Amniotic epithelial cell (primary cell): ENCODE data around the gene GNAS.
"Not testable (repeated sequence)": the region's sequence is repeated elsewhere in the genome, so short reads cannot be mapped to it uniquely, and the experiment has no call there.

Experiments
- DNase-seq: peaks from one replicate; pipeline ENCODE4 v3.0.0-alpha.2; 2010; ENCODE audit warnings: low read depth

The GNAS gene

DNA sequence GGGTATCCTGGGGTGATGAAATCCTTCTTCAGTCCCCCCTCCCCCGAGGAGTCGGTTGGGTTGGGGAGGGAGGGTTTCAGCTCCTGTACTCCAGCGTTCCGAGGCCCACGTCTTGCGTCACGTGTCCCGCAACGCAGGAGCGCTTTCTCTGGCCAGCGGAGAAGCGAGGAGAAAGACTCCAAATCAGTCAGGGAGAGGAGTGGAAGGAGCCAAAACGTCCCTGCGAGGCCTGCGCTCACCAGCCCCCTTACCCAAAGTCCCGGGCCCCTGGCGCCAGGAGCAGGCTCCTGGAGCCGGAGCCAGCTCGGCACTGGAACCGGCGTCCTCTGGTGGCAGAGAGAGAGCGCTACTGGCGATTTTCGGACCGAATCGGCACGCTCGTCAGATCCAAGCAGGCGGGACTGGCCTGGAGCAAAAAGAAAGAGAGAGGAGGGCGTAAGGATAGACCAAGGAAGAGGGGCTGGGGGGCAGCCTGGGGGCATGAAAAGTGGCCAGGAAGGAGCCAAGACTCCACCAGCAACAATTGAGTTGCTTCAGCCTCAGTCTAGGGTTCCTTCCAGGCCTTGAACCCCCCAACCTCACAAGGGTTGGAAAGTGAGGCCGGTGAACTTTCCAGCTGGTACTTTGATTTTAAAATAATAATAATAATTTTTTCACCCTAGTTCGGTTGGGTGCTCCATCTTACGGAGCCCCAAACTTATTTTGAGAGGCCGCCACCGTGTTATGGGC is at the start of gene GNAS:
Gene GNAS (plus strand): TSS at position 174 of the 729 bp plus-strand sequence.
- peak; percentile 59 for DNase-seq

GRCh38 chr20:58803533-58803932 is 49.0 kb upstream of the GNAS start:
- no peak for DNase-seq

- no peak for DNase-seq
Measured at GRCh38 chr20:58807801-58808200, 44.7 kb upstream of the GNAS start.

DNA sequence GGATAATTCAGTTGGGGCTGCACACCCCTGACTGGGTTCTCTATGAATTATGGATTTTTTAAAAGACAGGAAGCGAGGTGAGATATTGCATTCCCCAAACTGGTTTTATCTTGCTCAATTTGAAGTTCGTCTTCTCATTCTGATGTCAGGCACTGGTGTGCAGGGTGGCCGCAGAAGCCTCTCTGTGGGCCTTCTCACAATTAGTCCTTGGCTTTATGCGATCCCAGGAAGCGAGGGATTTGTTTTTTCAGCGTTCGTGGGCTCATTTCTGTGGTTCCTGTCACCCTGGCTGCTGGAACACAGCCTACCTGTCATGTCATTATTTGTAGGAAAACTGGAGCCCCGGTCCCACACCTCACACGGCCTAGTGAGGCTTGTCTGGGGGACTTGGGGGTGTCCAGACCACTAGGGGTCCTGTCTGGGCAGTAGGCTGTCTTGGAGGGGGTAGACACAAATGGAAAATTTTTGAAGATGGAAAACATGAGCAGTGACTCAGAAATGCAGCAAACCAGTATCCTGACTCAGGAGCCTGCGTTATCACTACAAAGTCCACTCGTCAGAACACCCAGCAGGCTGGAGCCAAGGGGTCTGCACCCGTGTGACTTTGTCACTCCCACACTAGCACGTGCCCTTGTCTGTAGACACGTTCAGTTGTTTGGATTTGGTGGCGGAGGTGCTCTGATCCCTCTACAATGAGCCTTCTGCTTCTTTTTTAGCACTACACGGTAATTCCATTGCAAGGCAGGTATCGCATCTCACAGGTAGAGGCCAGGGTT is 44.1 kb upstream of the GNAS start:
- peak; percentile 7 for DNase-seq

DNA sequence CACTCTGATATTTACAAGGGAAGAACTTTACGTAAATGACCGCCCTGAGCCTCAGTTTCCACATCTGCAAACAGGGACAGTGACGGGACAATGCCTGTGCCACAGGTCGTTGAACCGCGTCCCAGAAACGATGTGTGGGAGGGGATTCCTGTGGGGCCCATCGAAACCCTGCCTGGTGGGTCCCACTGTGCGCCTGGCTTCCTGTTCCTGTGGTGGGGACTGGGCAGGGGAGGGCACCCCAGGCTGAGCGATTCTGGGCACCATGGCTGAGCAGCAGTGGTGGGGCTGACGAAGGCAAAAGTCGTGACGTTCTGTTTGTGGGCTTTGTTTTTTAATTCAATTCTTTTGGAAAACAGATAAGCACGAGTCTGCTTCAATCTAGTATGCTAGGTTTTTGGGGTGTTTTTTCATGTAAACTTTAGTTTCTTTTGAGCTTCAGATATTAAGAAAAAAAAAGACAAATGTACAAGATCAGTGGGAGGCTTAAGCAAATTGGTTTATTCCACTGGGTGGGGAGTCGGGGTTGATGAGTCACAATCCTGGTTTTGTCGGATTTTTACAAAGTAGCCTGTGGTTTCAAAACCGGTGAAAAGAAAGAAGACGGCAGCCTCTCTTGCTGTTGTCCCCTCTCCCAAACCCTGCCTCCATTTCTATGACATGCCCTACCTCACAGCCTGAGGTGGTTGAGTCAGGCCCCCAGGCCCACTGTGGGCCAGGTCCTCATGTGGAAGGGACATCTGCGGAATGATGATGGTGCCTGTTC is 42.2 kb upstream of the GNAS start:
- peak; percentile 20 for DNase-seq

DNA sequence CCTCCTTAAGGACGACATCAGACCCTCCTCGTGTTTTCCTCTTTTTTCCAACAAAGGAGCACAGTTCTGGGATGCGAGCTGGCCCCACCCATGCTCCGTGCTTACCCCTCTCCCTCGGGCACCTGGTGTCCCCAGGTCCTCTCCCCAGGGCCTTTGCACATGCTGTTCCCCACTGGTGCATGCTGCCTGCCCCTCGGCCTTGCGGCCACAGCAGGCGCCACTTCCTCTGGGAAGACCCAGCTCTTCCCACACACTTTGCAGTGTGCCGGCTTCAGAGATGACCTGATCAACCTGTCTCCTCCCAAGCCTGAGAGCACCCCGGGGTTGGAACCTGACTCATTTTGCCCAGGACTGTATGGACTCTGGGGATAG is 41.7 kb upstream of the GNAS start:
- no peak for DNase-seq

DNA sequence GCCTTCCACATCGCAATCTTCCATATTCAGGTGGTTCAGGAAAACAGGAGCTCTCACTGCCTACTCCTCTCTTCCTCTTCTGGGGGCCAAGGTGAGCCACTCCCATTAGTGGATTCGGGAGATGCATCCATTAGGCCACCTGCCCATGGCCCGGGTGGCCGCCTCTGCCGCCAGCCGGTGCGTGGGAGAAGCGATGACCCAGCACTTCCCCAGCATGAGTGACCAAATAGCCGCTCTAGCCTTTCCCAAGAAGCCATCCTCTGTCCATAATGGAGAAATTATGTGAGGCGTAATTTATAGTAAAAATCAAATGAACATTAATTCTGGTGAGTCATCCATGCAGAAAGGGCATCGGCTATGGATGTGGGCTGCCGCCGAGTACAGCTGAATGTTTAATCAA is 41.2 kb upstream of the GNAS start:
- DNase-seq, result no peak

- no peak for DNase-seq
Measured at GRCh38 chr20:58813369-58813768, 39.1 kb upstream of the GNAS start.

DNA sequence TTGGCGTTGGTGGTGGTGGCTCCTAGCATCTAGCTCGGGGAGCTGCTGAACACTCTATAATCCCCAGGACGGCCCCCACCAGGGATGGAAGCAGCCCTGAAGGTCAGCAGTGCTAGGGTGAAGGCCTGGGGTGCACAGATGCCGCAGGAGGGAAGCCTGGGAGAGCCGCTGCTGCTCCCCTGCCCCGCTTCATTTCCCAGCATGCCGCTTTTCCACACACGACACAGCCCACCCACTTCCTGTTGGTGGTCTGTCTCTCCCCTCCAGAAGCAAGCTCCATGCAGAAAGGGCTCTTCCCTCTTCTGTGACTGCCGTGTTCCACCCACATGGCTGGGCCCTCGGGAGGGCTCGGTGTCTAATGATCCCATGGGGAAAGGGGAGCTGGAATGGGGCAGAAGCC is 37.1 kb upstream of the GNAS start:
- no peak for DNase-seq

DNA sequence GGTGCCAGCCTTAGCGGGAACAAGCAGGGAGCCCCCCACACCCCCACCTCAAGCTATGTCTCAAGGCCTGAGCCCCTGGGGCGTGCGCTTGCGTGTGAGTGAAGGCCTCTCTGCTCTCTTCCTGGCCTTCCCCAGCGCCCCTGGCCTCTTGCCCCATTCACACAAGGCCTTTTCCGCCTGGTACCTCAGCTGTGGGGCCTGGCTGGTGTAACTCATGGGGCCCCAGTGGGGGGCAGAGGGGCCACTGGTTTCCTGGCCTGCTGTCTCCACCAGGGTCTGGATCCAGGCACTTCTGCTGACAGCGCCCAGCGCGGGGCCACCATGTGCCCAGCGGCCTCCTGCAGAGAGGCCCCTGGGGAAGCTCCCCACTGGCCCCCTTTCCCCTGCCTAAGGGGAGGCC is 36.5 kb upstream of the GNAS start:
- no peak for DNase-seq

- no peak for DNase-seq
Measured at GRCh38 chr20:58816957-58817651, 35.4 kb upstream of the GNAS start.

GRCh38 chr20:58817748-58818147 is 34.8 kb upstream of the GNAS start:
- no peak for DNase-seq

GRCh38 chr20:58818586-58819285 is 33.8 kb upstream of the GNAS start:
- peak; percentile 84 for DNase-seq

DNA sequence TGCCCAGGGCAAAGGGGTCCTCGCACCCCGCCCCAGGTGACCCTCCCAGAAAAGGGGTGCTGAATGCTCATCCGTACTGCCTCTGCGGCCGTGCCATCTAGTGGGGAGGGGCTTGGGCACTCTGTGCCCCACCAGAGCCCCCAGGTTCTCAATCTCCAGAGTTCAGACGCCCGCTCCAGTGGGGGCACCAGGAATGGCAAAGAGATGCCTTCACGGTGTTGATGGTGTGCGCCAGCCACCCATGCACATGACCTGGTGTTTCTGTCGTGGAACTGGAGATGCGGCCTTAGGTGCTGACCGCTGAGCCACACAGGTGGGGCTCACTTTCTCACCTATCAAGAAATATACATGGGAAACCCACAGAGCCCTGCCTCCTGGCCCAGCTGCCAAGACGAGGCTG is 32.6 kb upstream of the GNAS start:
- DNase-seq, result no peak

GRCh38 chr20:58820515-58820914 is 32.0 kb upstream of the GNAS start:
- not testable (repeated sequence) for DNase-seq

- DNase-seq, result no peak
Measured at GRCh38 chr20:58822149-58822548, 30.4 kb upstream of the GNAS start.

DNA sequence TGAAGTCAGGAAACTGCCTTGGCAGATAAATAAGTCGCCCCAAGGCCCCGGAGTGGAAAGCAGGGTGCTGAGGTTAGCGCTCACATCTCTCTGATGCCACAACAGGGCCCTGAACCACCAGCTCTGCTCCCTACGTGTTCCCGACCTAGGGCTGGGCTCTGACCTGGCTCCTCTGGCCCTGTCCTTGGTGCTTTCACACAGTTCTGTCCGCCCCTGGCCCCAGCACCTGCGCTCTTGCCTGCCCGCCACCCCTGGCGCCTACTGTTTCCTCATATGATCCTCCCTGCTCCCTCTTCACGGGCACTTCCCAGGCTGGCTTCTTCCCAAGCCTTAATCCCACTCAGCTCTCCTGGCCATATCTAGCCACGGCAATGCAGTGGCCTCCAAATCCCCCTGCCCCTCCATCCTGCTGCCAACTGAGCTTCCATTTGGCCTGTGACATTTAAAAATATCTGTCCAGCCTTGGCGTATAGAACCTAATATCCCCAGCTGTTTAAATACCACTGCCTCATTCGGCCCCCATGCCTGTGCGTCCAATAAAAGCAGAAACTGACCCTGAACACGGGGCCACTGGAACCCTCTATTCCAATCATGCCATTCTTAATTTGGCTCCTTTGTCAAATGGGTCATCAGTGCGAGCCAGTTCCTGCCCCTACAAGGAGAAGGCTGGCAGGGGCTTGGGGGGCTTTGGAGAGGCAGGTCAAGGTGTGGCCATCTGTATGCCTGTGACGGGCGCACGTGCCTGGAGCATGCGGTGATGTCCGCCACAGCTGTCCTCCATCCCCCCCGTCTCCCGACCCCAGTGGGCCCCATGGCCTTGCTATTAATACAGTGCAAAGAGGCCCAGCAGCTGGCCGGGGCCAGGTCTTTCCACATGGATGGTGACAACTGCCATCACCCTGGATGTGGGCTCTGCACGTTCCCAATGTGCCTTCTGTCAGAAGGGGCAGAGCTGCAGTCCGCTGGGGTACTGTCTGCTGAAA is 29.5 kb upstream of the GNAS start:
- no peak for DNase-seq

GRCh38 chr20:58824843-58825242 is 27.7 kb upstream of the GNAS start:
- no peak for DNase-seq

GRCh38 chr20:58825450-58825849 is 27.1 kb upstream of the GNAS start:
- DNase-seq, result no peak

DNA sequence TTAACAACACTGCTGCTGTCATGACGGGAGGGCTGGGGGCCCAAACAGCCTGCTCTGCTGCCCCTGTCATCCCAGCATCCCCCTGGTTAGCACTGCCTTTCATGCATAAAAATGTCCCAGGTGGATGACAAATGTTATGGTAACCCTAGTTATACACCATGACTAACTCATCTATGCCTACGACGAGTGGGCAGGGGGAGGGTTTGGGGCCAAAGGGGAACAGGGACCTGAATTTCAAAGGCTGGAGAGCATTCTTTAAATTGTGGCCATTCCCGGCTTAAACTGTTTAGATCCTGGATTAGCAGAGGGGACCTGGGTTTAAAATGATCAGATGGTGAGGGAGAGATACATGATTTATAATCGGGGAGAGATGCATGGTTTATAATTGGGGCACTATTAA is 26.2 kb upstream of the GNAS start:
- DNase-seq, result no peak
